GM12801 (cell line): ENCODE results near the gene HSF5.

ENCODE experiments used
- TF ChIP-seq, protein P1 (sequence below): IDR thresholded peaks from one replicate; pipeline ENCODE4 v1.5.1; 2011; ENCODE audit warnings: control low read depth; ENCODE audit not compliant: insufficient read length; ENCODE audit errors: extremely low read depth

HSF5 gene

DNA sequence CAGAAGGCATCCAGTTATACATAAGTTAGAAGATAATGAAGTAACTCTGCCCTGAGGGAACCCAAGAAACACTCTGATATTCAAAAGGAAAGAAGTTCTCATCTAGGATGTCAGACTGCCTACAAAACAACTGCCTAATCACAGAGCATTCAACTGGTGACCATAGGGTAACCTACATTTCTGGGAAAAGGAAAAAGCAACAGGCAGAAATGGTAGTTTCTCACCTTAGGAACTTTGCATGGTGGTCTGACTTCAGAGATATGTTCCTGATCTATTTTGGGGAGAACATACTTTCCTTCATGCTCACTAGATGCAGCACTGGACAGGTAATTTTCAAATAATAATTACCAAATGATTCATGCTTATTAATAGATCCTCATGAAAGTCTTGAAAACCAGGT lies 87.4 kb downstream of the HSF5 start:
- TF ChIP-seq, protein P1, sequence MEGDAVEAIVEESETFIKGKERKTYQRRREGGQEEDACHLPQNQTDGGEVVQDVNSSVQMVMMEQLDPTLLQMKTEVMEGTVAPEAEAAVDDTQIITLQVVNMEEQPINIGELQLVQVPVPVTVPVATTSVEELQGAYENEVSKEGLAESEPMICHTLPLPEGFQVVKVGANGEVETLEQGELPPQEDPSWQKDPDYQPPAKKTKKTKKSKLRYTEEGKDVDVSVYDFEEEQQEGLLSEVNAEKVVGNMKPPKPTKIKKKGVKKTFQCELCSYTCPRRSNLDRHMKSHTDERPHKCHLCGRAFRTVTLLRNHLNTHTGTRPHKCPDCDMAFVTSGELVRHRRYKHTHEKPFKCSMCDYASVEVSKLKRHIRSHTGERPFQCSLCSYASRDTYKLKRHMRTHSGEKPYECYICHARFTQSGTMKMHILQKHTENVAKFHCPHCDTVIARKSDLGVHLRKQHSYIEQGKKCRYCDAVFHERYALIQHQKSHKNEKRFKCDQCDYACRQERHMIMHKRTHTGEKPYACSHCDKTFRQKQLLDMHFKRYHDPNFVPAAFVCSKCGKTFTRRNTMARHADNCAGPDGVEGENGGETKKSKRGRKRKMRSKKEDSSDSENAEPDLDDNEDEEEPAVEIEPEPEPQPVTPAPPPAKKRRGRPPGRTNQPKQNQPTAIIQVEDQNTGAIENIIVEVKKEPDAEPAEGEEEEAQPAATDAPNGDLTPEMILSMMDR: no peak

DNA sequence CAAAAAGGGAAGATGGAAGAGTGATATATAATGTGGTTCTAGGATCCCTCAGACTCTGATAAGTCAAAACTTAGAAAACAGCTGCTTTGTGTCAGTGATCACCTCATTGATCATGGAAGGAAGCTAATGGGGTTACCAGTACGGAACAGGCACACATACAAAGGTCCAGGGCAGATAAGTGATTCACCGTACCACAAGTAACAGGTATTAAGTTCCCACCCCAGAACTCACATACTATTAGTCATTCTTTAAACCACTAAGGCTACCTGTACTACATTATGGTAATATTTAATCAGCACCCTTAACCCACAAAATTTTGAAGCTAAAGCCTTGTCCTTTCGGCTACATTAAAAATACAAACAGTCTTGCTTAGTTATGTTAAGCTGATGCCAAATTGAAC lies 88.2 kb downstream of the HSF5 start:
- TF ChIP-seq, protein P1: no peak

DNA sequence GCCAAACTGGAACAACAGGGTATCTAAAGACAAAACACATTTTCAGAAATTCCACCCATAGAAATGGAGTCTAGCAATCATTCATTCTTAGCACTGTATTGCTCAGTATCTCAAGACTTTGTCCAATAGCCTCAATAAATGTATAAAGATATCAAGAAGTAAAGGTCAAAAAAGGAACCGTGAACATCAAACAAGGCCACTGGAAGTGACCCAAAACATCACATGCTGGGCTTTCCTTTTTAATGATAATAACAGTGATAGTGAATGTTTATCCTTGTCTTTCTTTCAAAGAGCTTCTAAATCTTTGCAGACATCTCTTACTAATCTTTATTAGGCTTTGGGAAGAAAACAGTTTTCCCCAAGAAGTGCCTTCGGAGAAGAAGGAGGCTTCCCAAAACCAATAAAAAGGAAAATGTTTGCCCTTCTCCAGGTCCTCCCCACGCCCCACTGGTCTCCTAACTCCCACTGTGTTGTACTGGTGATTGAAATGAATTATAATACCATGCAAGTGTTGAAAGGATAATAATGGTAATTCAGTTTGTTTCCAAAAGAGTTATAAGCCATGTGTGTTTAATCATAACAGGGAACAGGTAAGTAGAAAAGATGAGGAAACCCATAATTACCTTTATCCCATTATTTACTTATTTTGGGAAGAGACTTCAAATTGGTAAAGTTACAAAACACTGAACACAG lies 89.5 kb downstream of the HSF5 start:
- TF ChIP-seq, protein P1: no peak

DNA sequence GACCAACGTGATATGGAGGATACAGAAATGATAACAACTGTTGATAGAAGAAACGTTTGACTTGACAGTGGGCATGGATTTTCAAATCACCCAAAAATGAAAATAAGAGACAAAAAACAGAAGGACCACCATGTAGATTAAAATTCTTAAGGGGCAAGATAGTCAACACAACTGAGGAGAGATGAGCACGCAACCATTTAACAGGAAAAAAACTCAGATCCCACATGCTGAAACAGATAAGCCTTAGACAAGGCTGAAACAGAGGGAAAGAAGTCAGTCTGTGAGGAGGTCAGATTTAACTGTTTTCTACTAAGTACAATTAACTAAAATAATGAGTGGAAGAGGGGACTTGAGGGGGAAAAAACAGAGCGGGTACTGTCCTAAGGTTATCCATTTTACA lies 92.0 kb downstream of the HSF5 start:
- TF ChIP-seq, protein P1: no peak

DNA sequence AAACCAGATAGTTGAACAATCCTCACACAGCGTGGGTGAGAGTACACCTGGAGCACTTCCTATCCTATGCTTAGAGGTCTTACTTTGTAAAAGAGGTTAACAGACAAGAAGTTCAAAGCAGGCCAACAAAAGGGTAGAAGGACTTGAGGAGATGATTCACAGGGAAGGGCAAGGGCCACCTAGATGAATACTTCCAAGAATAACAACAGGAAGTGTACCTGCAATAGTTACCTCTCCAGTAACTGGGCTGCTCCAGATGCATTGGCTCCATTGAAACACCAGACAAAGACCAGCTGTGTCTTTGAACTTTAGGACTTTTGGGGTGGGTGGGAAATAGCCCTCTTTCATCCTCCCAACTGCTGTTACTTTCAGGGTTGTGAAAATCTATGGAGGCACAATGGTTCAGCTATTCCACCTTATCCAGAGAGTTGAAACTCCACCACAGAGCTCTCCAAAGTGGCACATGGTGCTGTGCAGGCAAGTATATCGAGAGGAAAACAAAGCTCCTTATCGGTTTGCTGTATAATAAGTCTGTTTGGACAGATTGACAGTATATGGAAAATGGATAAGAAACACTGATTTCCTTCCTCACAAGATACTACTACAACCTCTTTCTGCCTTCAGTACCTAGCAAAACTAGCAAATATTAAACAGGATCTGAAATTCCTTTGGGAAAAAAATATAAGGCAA lies 93.5 kb downstream of the HSF5 start:
- TF ChIP-seq, protein P1: no peak

DNA sequence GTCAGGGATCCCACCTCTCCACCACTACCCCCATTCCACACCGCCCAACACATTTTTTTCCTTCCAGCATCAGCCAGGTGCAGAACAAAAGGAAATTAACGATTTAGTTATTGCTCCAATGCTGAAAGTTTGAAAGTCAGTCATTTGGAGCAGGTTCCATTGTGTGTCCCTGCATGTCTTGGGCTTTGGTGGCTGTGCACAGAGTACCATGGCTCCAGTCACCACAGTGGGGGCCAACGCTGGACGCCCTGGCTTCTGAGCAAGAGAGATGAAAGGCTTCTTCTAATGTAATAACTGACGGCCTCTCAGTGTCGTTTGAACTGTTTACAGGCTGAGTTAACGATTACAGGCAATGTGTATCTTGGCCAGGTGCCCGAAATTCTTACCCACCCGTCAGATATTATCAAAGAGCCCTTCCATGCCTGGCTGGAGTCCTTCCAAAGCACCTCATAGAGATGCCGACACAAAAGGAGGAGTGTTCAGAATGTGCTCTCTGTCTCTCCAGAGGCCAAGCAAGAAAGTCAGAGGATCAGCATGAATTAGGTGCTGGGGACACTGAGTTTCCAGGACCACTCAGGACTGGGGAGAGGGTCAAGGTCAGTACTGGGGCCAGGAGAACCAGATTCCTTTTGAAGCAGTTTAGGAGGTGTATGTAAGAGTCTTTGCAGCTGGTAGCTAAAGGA lies 96.8 kb downstream of the HSF5 start:
- TF ChIP-seq, protein P1: no peak

DNA sequence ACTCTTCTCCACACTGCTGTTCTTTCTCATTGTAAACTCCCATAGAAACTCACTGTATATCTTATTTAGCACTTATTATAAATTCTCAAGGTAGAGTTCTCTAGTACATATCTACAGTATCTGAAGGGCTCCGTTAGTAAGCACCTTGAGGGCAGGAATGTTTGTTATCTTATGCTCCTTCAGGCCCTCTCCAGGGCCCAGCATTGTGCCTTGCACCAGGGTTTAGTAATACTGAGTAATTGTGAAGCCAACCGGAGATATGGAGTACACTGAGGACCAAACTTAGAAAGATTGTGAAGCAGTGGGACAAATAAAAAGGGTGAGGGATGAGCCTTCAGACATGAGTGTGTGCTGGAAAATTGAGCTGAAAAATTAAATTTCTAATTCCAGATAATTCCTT lies 97.3 kb downstream of the HSF5 start:
- TF ChIP-seq, protein P1: no peak
